IPS-15b (cell line): Measurements from ENCODE around the gene KRTAP29-1.

Experiments used
- H3K27me3 ChIP-seq: one replicate; pipeline ENCODE4 v1.6.1; 2013; ENCODE audit warnings: low read length; ENCODE audit not compliant: control insufficient read depth, insufficient read depth
- H3K36me3 ChIP-seq: one replicate; pipeline ENCODE4 v1.6.1; 2013; ENCODE audit warnings: low read length; ENCODE audit not compliant: control insufficient read depth, insufficient read depth
- H3K4me1 ChIP-seq: one replicate; pipeline ENCODE4 v1.6.1; 2013; ENCODE audit warnings: mild to moderate bottlenecking, low read length; ENCODE audit not compliant: control insufficient read depth, insufficient read depth
- H3K4me3 ChIP-seq: one replicate; pipeline ENCODE4 v1.5.1; 2013; ENCODE audit warnings: low read depth, low read length
- H3K9ac ChIP-seq: one replicate; pipeline ENCODE4 v1.6.1; 2013; ENCODE audit warnings: low read depth, mild to moderate bottlenecking, low read length
- H3K9me3 ChIP-seq: one replicate; pipeline ENCODE4 v1.6.1; 2013; ENCODE audit warnings: mild to moderate bottlenecking, low read length; ENCODE audit not compliant: control insufficient read depth, insufficient read depth

The KRTAP29-1 gene

DNA sequence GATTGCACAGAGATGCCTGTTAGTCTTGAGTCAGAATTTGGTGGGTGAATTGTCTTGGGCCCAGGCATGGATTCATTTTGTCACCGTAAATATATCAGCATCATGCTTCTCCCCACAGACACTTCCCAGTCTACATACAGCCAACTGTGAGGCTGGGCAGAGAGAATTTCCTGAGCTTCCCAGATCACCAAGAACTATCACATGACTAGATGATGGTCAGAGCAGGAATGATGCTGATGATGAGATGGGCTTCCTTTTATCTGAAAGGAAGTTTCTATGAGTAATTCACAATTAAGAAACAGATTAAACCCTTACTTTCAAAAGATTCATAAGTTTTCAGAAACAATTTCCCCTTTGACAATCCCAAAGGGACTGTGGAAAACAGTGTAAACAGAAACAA lies 47.8 kb downstream of the KRTAP29-1 start:
- Histone ChIP-seq H3K9me3 (no peaks in the 10 kb centered on the region), H3K36me3 (no peaks in the 10 kb centered on the region), H3K4me3 (no peak overlapping the region), H3K27me3 (no peaks in the 10 kb centered on the region), H3K9ac (no peak overlapping the region), H3K4me1 (no peaks in the 10 kb centered on the region)
